22Rv1 (cell line): Measurements from ENCODE around the gene ANKS1B.

Experiments
- H3K27ac ChIP-seq: fragments of 450-650 bp; 2 replicates; pipeline ENCODE4 v1.5.1; 2017
- ZFX ChIP-seq: fragments of 450-650 bp; IDR thresholded peaks from 2 replicates; pipeline ENCODE4 v1.6.1; 2017; ENCODE audit warnings: antibody characterized with exemption, borderline replicate concordance
- TF ChIP-seq, protein P1 (sequence below): fragments of 450-650 bp; IDR thresholded peaks from 2 replicates; pipeline ENCODE4 v1.5.1; 2017; ENCODE audit warnings: mild to moderate bottlenecking

Gene ANKS1B

DNA sequence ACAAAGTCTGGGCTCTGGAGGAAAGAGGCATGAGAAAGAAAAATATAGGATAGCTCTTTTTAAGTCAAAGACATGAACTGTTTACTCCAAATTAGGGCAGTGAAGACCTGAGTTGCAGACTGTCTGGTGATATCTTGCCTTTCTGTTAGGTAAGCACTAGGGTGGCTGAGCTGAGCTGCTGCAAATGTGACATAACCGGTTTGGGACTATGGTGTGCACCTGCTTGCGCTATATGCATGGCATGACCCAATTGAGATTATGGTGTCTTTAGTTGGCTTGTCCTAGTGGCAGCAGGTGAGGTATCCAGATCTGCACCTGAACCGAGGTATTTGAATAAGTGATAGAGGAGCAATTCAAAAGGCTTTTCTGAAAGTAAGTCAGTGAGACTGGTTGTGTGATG lies 994.1 kb downstream of the ANKS1B start:
- no peak overlapping the region for H3K27ac ChIP-seq

DNA sequence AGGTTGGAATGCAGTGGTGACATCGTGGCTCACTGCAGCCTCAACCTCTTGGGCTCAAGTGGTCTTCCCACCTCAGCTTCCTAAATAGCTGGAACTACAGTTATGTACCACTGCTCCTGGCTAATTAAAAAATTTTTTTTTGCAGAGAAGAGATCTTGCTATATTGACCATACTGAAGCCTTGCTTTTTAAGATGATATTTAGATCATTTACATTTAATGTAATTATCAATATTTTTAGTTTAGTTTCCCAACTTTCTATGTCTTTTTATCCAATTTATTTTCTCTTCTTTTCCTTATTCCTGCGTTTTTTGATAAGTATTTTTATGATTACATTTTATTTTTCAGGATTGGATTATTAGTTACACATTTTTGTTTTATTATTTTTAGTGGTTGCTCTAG lies 999.6 kb downstream of the ANKS1B start:
- H3K27ac ChIP-seq: no peak overlapping the region
- TF ChIP-seq, protein P1, sequence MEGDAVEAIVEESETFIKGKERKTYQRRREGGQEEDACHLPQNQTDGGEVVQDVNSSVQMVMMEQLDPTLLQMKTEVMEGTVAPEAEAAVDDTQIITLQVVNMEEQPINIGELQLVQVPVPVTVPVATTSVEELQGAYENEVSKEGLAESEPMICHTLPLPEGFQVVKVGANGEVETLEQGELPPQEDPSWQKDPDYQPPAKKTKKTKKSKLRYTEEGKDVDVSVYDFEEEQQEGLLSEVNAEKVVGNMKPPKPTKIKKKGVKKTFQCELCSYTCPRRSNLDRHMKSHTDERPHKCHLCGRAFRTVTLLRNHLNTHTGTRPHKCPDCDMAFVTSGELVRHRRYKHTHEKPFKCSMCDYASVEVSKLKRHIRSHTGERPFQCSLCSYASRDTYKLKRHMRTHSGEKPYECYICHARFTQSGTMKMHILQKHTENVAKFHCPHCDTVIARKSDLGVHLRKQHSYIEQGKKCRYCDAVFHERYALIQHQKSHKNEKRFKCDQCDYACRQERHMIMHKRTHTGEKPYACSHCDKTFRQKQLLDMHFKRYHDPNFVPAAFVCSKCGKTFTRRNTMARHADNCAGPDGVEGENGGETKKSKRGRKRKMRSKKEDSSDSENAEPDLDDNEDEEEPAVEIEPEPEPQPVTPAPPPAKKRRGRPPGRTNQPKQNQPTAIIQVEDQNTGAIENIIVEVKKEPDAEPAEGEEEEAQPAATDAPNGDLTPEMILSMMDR: no peak
- TF ChIP-seq ZFX: no peak

More for the DNA sequence above, 994.1 kb downstream of the ANKS1B start:
- TF ChIP-seq ZFX: no peak
- TF ChIP-seq, protein P1: no peak

DNA sequence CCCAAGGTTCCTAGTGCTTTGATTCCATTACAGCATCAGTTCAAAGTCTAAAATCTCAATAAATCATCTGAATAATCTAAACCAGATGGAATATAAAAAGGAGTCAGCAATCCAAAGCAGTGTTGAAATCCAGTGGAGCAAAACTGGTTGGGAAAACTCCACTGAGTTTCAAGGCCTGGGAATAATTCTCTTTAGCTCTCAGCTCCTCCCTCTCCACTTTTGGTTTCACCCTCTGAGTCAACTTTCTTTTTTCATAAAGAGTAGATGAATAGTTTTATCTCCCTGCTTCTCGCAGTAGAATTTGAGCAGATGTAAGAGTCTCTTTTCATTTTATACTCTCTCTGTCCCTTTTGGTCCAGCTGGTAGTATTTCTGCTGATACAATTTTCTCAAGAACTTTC lies 1001.1 kb downstream of the ANKS1B start:
- no peak overlapping the region for H3K27ac ChIP-seq
- TF ChIP-seq, protein P1: no peak
- no peak for TF ChIP-seq ZFX

DNA sequence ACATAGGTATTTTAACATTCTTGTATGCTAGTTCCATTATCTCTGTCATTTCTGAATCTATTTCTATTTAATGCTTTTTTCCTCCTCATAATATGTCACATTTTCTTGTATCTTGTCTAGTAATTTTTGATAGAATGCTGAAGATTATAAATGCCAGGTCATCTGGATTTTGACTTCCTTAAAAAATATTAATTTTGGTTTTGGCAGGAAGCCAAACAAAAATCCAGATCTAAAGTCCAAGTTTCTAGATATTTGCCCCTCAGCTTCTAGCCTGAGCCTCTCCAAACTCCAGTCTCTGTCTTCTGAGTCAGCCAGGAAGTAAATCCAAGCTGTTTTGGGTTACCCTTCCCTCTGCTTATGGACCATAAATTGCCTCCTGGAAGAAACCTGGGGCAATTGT lies 1004.2 kb downstream of the ANKS1B start:
- TF ChIP-seq ZFX: no peak
- TF ChIP-seq, protein P1: no peak
- no peak overlapping the region for H3K27ac ChIP-seq

DNA sequence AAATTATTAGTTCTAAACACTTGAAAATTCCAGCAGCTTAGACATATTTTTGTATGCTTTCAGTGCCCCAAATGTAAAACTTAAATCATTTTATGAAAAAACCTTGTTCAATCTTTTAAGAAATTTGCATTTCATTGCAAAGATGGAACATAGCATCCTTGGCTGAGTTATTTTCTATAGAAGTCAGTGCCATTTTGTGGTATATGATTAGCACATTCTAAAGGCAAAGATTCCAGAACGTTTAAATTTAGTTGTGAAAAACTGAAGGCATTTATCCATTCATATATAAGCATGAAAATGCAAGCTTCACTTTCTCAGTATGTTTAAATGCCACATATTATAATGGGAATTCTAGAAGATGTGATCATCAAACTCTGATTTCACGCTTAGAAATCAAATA lies 1007.5 kb downstream of the ANKS1B start:
- TF ChIP-seq ZFX: no peak
- TF ChIP-seq, protein P1: no peak
- no peak overlapping the region for H3K27ac ChIP-seq

DNA sequence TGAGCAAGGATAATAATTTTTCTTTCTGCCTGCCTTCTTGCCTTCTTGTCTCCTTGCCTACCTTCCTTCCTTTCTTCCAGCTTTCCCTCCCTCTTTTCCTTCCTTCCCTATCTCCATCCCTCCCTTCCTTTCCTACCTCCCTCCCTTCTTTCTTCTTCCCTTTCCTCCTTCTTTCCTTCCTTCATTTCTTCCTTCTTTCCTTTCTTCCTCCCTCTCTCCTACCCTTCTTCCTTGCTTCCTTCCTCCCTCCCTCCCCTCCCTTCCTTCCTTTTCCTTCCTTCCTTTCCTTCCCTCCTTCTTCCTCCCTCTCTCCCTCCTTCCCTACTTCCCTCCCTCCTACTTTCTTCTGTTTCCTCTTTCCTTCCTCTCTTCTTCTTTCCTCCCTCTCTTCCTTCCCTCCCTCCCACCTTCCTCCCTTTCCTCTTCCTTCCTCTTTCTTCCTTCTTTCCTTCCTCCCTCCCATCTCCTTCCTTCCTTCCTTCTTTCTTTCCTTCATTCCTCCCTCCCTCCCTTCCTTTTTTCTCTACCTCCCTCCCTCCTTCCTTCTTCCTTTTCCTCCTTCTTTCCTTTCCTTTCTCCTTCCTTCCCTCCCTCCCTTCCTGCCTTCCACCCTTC lies 1009.9 kb downstream of the ANKS1B start:
- H3K27ac ChIP-seq: no peak overlapping the region

DNA sequence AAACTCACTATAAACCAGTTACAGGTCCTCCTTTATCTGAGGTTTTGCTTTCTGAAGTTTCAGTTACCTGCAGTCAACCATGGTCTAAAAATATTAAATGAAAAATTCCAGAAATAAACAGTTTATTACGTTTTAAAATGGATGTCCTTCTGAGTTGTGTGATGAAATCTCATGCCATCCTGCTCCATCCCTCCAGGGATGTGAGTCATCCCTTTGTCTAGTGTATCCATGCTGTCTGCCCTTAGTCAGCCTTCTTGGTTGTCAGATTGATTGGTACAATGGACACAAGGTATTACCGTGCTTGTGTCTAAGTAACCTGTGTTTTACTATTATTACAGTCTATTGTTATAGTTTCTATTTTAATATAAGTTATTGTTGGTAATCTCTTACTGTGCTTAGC lies 1011.3 kb downstream of the ANKS1B start:
- no peak overlapping the region for H3K27ac ChIP-seq
- TF ChIP-seq, protein P1: no peak
- no peak for TF ChIP-seq ZFX

More for the DNA sequence above, 1009.9 kb downstream of the ANKS1B start:
- TF ChIP-seq ZFX: no peak
- TF ChIP-seq, protein P1: no peak
